Right ventricle myocardium inferior (tissue), 1 donor: ENCODE data around the gene TRAF3IP1. TPM values are rescaled to one million over a fixed set of nuclear protein-coding genes. Genes with fewer than 3 reads are reported as not detected.
"Not testable (repeated sequence)": the region's sequence is repeated elsewhere in the genome, so short reads cannot be mapped to it uniquely, and the experiment has no call there.

ENCODE experiments used
- ATAC-seq: fragments of 200-7000 bp; cut with Tn5 transposase; one replicate; pipeline ENCODE4 v1.9.1; 2020; ENCODE audit warnings: mild to moderate bottlenecking, moderate library complexity
- DNase-seq: peaks from one replicate; pipeline ENCODE4 v3.0.0; 2021; ENCODE audit errors: missing footprints
- intact Hi-C: fragments of 100-400 bp; cut with DNase I; formaldehyde crosslinking; loops from one replicate; pipeline ENCODE4 v1.11.0; 2022
- total RNA-seq: library from RNA; stranded (reverse); fragmentation: NEBNext Ultra II Directional; extraction: Animal tissue kit (Norgen Biotek cat#: 25700); gene quantifications from one replicate; pipeline ENCODE4 v1.2.1, GENCODE V29; 2021
- donor health status: DM: no; HTN: yes; CAD: no; lungs with severe emphysema.

The TRAF3IP1 gene
- total RNA-seq, 1 donor from 2014 or later, result 11.2 TPM

DNA sequence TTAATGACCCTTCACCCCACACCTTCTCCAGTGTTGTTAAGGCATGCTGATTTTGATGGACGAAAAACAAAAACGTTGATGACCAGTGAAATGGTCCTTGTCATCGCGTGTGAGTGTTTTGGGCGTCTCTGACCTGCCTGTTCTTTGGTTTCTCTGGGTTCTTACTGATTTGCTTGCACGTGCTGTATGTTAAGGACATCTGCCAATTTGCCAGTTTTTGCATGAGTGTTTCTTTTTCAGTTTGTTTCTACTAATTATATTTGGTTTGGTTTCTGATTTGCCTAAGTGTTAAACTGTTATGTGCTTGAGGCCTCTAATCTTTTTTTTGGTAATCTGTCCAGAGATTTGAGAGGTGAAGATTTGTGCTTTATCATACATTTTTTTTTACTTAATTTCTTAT, 14.6 kb downstream of the TRAF3IP1 start:
- no peak for ATAC-seq
- intact Hi-C loops, result no loop called here
- DNase-seq, result no peak

GRCh38 chr2:238335591-238335990, 15.3 kb downstream of the TRAF3IP1 start:
- ATAC-seq, DNase-seq, intact Hi-C loops: not testable (repeated sequence)

- intact Hi-C loops, result no loop called here
- ATAC-seq (peak; percentile 73), DNase-seq (no peak)
These were observed 15.8 kb downstream of the TRAF3IP1 start for GRCh38 chr2:238336151-238336550.

DNA sequence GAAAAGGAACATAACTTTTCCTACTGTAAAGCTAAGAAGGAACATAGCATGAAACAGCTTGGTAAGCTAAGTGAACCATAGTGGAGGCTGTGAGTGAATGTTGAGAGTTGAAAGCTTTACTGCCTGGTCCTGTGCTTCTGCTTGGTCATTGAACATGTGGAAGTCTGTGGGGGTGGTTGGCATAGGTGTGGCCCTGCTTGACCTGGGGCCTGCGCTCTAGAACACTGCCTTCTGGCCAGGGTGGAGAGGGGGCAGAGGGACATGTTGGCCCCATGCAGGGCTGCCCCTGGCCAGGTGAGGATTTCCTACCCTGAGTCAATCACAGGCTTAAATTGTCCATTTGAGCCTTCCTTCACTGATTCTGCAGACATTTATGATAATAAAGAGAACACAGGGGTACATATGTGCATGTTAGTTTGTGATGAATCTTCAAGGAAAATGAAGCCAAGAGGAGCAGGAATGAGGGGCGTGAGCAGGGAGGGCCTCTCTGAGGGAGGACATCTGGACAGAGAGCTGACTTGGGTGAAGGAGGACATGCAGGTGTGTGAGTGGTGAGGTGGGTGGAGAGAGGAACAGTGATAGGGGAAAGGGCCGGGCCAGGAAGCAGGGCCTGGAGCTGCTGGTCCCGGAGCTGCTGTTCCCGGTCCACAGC, 16.6 kb downstream of the TRAF3IP1 start:
- intact Hi-C loops, result no loop called here
- no peak for ATAC-seq
- no peak for DNase-seq

DNA sequence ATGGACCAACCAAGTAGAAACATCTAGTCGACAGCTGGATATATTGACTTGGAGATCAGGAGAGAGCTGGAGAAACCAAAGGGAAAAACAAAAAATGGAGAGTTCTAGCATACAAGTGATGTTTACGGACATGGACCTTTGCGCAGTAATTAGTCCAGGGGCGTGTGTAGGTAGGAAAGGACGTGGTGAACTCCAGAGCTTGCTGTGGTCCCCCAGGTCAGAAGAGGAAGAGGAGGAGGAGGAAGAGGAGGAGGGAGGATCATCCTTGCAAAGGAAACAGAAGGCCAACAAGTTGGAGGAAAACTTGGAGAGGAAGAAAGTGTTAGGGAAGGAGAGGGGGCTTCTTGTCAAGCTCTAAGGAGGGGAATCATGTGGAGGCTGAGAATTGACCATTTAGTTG, 17.5 kb downstream of the TRAF3IP1 start:
- no peak for ATAC-seq
- intact Hi-C loops, result no loop called here
- DNase-seq, result no peak

DNA sequence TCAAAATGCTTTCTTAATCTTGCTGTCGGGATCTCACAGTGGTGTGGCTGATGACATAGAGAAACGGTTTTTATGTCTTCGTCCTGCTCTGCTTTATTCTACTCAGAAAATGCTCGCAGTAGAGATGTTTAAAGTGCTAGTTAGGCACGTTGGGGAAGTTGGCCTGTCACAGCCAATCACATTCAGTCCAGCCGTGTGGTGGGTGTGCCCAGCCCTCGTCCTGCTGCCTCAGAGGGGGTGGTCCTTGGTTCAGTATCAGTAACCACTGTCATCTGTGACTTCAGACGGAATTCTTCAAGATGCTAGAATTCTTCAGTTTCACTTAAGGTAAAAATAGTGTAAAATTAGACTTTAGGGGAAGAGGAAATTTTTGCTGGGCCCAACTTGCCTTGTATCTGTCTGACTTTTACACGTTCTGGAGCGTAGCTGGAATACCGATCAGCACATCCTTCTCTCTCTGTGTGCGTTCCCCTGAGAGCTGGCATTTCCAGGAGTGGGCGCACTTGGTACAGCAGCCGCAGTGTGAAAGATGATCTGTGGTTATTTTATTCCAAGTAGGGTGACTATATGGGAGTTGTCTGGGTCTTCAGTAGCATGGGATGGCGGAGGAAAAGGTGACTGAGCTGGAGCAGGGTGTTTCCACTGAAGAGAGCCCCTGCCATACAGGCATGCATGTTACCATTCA, 18.5 kb downstream of the TRAF3IP1 start:
- intact Hi-C loops, result no loop called here
- no peak for ATAC-seq
- DNase-seq, result no peak

DNA sequence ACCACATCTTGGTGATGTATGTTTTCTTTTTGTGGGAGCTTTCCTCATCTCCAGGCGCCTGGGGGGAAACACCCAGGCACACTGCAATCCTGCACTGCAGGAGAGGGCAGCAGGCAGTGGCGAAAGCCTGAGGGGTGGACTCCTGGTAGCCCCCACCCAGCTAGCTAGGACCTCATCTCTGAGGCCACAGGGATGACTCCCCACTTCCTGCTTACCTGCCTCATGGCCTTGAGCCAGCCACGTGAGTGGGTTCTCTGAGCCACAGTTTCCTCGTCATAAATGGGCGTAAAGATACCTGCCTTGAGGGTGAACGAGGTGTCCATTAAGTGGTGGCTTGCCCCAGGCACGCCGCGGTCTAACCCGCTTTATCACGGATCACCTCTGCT, 19.1 kb downstream of the TRAF3IP1 start:
- ATAC-seq (no peak), DNase-seq (no peak)
- intact Hi-C loops, result no loop called here

DNA sequence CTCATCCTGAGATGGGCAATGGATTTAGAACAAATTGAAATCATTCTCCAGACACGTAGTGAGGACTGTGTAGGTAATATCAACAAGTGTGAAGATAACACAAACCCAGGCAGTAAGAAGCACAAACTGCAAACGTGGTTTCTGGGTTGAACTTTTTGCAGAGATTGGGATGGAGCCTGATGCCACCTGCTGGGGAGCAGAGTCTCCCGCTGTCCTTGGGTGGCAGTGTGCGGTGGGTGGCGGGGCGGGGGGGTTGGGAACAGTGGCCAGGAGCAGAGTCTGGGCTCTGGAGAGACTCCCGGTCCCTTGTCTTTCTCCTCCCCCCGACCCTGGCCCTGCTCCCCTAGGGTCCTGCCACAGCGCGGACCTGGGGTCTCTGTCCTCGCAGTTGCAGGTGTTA, 19.5 kb downstream of the TRAF3IP1 start:
- intact Hi-C loops, result no loop called here
- ATAC-seq, result no peak
- no peak for DNase-seq

DNA sequence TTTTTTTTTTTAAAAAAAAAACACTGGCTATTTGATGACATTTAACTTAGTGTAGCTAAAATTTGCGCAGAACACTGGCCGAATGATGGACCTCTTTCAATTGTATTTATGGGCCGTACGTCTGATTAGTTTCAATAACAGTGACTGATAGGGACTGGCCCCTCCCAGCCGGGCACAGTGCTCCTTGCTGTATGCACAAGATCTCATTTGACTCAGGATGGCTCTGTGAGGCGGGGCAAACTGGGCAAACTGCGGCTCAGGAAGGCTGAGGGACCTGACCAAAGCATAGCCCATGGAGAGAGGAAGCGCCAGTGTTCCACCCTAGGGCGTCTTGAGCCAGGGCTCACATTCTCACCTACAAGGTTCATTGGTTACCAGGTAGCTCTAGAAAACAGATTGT, 21.2 kb downstream of the TRAF3IP1 start:
- no peak for ATAC-seq
- DNase-seq, result no peak
- intact Hi-C loops, result no loop called here

DNA sequence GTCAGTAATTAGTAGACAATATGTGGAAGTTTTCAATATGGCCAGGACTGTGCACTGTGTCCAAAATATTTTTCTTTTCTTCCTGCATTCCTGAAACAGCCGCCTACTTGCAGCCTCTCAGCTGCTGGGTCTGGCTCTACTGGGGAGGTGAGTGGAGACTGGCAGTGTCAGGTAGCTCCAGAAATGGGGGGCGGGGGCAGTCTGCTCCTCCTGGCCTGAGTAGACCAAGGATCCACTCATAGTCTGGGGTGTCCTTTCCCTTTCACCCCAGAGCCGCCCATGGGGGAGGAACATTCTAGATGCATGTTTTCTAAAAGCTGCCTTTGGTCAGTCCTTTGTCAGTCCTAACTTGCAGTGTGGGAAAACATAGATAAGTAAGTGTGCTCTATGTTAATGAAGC, 23.7 kb downstream of the TRAF3IP1 start:
- no peak for ATAC-seq
- DNase-seq, result no peak
- intact Hi-C loops, result no loop called here

DNA sequence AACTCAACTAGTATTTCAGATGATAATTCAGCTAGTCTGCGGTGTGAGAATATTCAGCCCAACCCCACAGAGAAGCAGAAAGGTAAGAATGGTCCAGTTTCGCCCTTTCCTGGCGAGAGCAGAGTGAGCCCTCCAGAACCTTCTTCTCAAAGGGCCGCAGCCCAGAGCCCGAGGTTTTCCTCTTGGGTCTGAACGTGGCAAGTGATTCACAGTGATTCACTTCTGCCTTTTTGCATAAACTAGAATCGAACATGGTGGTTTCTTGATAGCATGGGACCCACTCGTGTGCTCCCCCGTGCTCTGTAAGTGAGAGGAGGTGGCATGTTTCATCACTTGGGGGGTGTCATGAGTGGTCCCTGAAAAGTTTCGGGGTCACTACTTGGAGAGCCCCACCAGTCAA, 24.2 kb downstream of the TRAF3IP1 start:
- DNase-seq (no peak), ATAC-seq (no peak)
- intact Hi-C loops, result no loop called here

- no peak for DNase-seq
- intact Hi-C loops, result no loop called here
- peak; percentile 87 for ATAC-seq
These were observed 25.1 kb downstream of the TRAF3IP1 start for GRCh38 chr2:238345297-238345968.

GRCh38 chr2:238346544-238346943, 26.2 kb downstream of the TRAF3IP1 start:
- ATAC-seq (no peak), DNase-seq (no peak)
- intact Hi-C loops, result no loop called here

DNA sequence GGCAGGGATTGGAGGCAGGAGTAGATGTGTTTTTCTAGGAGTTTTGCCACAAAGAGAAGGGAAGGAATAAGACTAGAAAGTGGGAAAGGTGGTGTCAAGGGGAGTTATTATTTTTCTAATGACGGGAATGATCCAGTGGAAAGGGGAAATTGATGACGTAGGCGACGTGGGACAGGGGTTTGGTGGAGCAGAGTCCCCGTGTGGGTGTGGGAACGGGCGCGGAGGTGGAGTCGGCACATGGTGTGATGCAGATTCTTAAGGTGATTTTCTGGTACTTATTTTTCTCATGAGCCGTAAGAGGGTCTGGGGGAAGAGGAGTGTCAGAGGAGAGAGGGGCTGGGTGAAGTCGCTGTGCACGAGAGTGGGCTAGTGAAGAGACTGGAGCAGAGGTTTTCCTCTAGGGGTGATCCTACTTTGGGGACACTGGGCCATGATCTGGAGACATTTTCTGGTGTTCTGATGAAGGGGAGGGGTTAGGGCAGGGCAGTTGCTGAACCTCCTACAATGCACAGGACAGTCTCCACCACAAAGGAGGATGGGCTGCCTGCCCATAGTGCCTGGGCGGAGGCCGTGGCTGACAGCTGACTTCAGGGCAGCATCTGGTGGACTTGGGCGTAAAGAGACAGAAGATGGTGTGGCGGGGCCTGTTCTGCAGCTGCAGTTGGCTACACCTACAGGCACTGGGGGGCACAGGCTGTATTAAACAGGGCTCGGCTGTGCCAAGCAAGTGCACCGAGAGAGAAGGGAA, 30.0 kb downstream of the TRAF3IP1 start:
- ATAC-seq (no peak), DNase-seq (no peak)
- intact Hi-C loops, result no loop called here

GRCh38 chr2:238351315-238351714, 31.0 kb downstream of the TRAF3IP1 start:
- DNase-seq, result no peak
- intact Hi-C loops, result no loop called here
- ATAC-seq, result no peak

GRCh38 chr2:238352361-238352760, 32.0 kb downstream of the TRAF3IP1 start:
- ATAC-seq (no peak), DNase-seq (no peak)
- intact Hi-C loops, result no loop called here

GRCh38 chr2:238358769-238359168, 38.5 kb downstream of the TRAF3IP1 start:
- ATAC-seq (no peak), DNase-seq (no peak)
- intact Hi-C loops, result loop anchor here (5.0 kb wide), 2 partner anchors 429 to 614 kb away; no protein-coding TSS in a partner anchor

- ATAC-seq (no peak), DNase-seq (no peak)
- intact Hi-C loops, result loop anchor here (5.0 kb wide), 2 partner anchors 428 to 613 kb away; no protein-coding TSS in a partner anchor
These were observed 39.1 kb downstream of the TRAF3IP1 start for GRCh38 chr2:238359403-238359802.

DNA sequence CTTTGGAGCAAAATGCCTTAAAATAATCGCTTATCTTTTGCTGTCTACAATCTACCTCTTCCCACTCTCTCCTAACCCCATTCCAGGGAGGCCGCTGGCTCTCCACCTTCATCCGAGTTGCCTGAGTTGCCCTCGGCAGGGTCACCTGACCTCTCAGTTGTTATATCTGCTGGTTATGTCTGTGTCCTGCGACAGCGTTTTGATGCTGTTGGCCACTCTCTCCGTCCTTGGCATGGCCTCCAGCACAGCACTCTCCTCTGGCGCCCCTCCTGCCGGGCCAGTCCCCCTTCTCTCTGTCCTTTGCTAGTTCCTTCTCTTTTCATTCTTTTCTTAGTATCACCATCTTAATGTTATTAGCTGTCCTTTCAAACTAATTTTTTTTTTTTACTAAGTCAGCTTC, 41.6 kb downstream of the TRAF3IP1 start:
- intact Hi-C loops, result no loop called here
- DNase-seq (no peak), ATAC-seq (no peak)
